GM18507 (cell line): ENCODE data around the gene TTC9B.

Experiments
- DNase-seq: peaks from one replicate; pipeline ENCODE4 v3.0.0; 2011; ENCODE audit warnings: low read depth; ENCODE audit not compliant: insufficient read length; ENCODE audit errors: extremely low spot score
- FAIRE-seq: peaks from 2 replicates; lab custom pipeline; 2011; peaks lifted over from hg19 to GRCh38; lab: Jason Lieb, UNC

TTC9B gene

GRCh38 chr19:40217934-40218890, at the start of gene TTC9B:
TSS of gene TTC9B (minus strand) at chr19:40218384. CDS start at chr19:40218381, 3 bp downstream.
- peak; percentile 39 for DNase-seq
- no peak for FAIRE-seq

GRCh38 chr19:40267601-40267997, 49.4 kb upstream of the TTC9B start:
- DNase-seq = no peak
- FAIRE-seq = no peak

DNA sequence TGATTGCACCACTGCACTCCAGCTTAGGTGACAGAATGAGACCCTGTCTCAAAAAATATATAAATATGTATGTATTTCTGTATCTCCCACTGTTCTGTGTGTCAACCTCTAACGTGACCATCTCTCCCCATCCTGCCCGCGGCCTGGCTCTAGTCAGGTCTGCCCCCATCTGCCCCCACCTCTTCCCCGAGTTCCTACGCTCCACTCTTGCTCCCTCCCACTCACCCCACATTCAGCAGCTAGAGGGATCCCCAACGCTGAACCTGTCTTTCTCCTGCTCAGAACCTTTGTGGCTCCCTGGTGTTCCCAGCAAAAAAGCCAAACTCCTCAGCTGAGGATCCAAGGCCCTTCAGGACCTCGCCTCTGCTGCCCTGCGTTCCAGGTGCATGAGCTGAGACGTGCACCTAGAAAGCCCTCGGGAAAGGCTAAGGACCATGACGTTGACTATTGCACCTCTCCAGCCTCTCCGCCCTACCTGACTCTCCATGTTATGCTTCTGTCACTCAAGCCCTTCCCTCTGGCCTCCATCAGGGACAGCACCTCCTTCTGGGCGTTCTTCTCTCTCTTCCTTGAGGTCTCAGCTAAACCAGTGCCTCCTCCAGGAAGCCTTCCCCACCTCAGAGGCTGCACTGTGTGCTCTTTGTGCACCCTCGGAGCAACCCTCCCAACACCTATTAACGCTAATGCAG, 48.9 kb upstream of the TTC9B start:
- FAIRE-seq (no peak), DNase-seq (no peak)

- DNase-seq (no peak), FAIRE-seq (no peak)
Measured at GRCh38 chr19:40266119-40266518, 47.9 kb upstream of the TTC9B start.

DNA sequence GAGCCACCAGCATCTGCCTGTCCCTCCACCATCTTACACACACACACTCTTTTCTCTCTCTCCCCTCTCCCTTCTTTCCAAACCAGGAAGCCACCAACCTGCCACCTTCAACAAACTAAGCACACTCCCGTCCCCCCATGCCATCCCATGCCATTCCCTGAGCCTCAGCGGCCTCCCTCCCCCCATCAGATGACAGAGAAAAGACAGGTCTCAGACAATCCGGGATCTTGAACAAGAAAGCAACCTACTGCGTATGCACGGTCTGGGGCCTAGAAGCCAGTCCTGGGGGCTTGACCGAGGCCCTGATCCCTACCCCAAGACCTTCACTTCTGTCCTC, 47.5 kb upstream of the TTC9B start:
- FAIRE-seq (no peak), DNase-seq (no peak)

- FAIRE-seq (no peak), DNase-seq (no peak)
Measured at GRCh38 chr19:40265055-40265762, 47.0 kb upstream of the TTC9B start.

DNA sequence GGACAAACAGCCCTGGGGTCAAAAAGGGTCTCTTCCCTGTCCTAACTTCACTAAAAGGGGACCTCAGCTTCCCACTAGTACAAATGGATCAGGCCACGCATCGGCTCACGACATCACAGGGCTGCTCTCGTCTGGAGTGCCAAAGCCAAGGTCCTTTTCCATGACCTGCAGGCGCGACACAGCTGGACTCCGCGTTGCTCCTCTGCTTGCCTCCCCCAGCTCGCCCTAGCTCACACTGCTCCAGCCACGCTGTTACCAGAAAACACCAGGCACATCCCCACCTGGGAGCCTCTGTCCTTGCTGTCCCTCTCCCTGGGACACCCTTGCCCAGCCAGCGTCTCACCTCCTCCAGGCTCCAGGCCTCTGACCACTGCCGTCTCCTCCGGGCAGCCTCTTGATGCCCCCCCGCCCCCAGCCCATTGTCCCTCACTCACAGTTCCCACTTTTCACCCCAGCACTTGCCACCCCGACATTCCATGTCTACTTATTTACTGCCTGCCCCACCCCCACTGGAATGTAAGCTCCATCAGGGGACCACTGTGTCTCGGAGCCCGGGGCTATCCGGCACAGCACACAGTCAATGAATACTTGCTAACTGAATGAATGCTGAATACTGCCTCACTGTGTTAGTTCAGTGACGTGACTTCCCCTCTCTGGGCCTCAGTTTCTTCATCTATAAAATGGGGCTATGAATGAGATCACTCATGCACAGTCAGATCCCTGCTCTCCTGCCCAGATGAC, 46.3 kb upstream of the TTC9B start:
- DNase-seq = no peak
- FAIRE-seq = no peak

DNA sequence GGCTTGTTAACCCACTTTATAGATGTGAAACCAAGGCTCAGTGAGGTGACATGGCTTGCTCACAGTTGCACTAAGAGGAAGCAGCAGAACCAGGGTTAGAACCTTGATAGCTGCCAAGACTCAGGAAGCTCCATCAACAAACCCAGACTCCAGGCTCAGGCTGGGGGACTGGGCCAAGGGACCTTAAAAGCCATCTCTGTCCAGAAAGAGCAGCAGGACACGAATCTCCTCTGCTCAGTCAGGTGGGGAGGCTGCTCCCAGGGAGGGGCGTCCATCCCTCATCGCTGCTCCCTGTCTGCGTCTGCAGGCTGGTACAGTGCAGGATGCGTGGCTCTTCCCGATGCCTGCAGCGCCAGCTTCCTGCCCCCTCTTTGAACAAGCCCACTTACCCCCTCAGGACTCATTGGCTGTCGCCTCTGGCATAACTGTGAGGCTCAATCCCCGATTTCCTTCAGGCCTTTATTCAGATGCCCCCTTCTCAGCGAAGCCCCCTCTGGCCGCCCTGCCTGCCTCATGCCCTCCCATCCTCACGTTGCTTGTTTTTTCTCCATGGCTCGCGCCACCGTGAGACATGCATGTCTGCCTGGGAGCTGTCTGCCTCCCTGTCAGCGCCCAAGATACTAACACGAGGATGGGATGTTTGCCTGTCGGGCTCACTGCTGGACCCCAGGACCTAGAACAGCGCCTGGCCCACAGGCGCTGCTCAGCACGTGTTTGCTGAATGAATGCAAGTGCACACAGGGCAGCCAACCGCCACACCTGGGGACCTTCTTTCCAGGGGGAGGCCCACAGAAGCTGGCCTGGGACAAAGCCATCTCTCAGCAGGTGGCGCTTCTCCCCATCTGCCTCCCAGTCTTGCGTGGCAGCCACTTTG, 45.5 kb upstream of the TTC9B start:
- DNase-seq (no peak), FAIRE-seq (no peak)

DNA sequence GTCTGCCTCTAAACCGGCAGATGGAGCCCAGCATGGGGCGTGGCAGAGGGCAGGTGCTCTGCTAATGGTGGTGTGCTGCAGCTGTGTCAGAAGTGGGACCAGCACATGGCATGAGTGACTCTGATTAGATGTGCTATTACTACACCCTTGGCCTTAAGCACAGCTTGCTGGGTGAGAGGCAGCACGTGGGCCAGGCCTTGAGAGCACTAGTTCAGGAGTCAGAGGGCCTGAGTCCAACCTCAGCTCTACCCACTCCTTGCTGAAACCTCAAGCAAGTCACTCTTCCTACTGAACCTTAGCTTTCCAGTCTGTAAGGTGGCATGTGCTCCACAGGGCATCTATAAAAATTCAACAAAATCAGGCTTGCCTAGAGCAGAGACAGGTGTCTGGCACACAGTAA, 44.2 kb upstream of the TTC9B start:
- FAIRE-seq (no peak), DNase-seq (no peak)

DNA sequence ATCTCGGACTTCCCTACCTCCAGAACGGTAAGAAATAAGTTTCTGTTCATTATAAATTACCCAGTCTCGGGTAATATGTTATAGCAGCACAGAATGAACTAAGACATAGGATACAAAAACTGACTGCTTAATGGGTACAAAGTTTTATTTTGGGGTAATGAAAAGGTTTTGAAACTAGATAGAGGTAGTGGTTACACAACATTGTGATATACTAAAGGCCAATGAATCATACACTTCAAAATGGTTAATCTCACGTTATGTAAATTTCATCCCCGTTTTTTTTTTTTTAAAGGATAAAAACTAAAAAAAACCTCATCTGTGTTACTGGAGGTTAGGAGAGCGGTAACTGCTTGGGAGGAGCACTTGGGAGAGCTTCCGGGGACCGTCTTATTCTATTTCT, 43.4 kb upstream of the TTC9B start:
- DNase-seq = no peak
- no peak for FAIRE-seq

DNA sequence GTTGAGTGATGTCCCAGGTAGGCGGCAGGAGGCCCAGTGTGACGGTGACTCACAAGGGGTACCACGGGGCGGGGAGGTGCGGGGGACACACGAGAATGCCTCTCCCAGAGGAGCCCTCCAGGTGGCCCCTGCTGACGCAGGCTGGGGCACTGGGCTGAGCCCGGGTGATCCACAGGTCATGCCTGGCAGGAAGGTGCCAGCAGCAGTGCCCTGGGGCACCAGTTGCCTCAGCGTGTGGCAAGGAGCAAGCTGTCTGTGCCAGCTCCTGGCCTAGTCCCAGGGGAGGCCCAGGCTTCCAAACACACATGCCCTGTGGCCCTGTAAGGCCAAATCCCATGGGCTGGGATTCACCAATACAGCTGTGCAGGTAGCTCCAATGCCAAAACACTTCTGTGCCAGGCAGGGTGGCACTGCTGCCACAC, 38.9 kb upstream of the TTC9B start:
- no peak for DNase-seq
- FAIRE-seq = no peak

DNA sequence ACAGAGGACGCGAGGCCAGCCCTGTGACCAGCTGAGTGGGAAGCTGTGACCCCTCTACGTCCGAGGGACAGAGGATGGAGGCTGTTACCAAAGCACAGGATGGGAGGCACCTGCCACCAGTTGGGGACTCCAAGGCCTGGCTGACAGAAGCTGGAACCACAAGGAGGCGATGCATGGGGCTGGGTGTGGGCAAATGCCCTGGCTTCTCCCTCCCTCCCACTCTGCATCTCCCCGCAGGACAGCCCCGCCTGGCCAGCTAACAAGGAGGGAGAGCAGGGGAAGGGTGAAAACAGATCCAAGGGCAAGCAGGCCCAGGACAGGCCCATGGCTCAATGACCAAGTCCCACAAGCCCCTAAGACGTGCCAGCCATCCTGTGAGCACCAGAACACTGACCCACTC, 38.3 kb upstream of the TTC9B start:
- FAIRE-seq (no peak), DNase-seq (no peak)

GRCh38 chr19:40255619-40256166, 37.5 kb upstream of the TTC9B start:
- FAIRE-seq (no peak), DNase-seq (no peak)

DNA sequence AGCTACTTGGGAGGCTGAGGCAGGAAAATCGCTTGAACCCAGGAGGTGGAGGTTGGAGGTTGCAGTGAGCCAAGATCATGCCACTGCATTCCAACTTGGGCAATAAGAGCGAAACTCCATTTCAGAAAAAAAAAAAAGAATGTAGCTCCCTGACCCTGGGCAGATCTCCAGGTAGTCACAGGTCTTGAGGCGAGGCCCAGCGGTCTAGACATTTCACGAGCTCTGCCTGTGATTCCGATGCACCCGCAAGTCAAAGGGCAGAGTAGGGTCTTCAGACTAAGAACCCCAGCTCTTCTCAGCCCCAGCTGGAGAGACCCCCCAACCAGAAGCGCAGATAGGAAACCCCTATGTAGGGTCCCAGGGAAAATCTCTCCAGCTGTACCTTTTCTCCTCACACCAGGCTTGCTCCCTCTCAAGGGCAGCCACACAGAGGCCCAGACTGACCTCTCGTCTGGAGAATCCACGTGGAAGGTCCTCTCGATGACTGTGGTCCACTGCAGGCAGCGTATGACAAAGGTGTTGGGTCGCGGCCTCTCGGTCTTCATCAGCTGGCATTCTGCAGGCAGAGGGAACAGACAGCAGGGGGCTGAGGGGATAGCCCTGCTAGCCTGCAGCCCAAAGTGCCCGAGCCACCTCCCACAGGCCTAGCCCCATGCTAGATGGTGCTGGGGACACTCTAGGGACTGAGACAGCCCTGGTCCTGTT, 36.7 kb upstream of the TTC9B start:
- DNase-seq (no peak), FAIRE-seq (no peak)

DNA sequence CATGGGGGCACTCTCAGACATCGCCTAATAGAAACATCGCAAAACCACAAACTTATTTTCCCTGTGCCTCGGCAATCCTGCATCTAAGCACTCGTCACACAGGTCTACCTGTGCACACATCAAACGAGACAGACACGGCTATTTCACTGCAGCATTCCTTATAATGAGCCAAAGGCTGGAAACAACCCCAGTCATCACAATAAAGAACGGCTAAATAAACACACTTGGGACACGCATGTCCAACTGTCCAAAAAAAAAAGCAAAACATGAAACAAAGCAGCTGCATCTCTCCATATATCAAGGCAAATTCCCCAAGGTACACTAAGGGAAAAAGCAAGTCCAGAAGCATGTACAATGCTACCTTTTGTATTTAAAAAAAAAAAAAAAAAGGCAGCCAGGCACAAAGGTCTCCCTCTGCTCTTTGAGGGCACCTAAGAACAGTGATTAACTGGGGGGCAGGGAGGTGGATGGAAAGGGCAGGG, 35.5 kb upstream of the TTC9B start:
- no peak for DNase-seq

GRCh38 chr19:40252395-40252794, 34.2 kb upstream of the TTC9B start:
- FAIRE-seq = no peak
- no peak for DNase-seq

More for the DNA sequence above, 35.5 kb upstream of the TTC9B start:
- FAIRE-seq = no peak

- FAIRE-seq (no peak), DNase-seq (no peak)
Measured at GRCh38 chr19:40251991-40252390, 33.8 kb upstream of the TTC9B start.

DNA sequence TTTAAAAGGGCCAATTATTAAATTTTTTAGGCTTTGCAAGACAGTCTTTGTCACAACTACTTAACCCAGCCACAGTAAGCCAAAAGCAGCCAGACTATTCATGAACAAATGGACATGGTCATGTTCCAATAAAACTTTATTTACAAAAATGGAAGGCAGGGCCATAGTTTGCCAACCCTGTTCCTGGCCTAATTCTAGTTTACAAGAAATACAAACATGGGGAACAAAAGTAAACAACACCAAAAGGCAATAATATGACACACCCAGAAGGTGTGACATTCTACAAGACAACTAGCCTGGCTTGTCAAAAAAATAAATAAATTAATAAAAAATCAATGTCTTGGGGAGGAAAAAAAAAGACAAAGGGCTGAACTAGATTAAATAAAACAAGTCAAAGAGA, 33.1 kb upstream of the TTC9B start:
- FAIRE-seq = no peak
- DNase-seq = no peak
